Measurements from ENCODE around the gene PPP1R9B.
A peak's percentile ranks its signal among the peaks of the same experiment; 100 is the strongest.

GRCh38 chr17:50198026-50198669 lies 47.7 kb upstream of the PPP1R9B start:
- TF ChIP-seq CTCF (conservative IDR thresholded peaks at IDR 0.05; ENCODE audit: low read depth, low read length) (peak; percentile 85), EZH2 (IDR thresholded peaks at IDR 0.05; ENCODE audit: borderline replicate concordance, low read depth, low read length, poor library complexity, severe bottlenecking) (no peak)
